SIG-M5 treated with dmso at 0.1 percent for 504 hours (cell line): ENCODE measurements around the gene GALNS.
A peak's percentile ranks its signal among the peaks of the same experiment; 100 is the strongest.

Source experiments
- DNase-seq: peaks from one replicate; lab custom pipeline; 2025; ENCODE audit not compliant: unreplicated experiment; lab: John Stamatoyannopoulos, UW

GALNS gene

DNA sequence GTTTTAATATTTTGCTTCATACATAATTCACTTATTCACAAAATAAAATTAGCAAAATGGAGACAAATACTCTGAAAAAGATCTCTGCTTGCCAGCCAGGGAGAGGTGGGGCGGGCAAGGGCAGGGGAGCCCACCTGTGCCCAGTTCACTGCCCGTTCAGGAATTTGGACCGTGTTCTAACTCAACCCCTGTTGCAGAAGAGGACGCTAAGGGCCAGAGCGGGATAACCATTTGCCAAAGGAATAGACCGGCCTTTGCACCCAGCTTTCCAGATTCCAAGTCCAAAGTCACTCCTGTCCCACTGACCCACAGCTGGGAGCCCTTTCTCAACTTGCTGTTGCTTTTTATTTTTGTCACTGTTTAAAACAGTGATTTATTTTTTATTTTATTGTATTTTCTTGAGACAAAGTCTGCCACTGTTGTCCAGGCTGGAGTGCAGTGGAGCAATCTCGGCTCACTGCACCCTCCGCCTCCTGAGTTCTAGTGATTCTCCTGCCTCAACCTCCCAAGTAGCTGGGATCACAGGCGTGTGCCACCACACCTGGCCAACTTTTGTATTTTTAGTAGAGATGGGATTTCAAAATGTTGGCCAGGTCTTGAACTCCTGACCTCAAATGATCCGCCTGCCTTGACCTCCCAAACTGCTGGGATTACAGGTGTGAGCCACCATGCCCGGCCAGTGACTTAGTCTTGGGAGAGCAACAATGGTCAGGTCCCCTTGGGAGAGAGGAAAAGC is 69.0 kb downstream of the GALNS start:
- DNase-seq = no peak

DNA sequence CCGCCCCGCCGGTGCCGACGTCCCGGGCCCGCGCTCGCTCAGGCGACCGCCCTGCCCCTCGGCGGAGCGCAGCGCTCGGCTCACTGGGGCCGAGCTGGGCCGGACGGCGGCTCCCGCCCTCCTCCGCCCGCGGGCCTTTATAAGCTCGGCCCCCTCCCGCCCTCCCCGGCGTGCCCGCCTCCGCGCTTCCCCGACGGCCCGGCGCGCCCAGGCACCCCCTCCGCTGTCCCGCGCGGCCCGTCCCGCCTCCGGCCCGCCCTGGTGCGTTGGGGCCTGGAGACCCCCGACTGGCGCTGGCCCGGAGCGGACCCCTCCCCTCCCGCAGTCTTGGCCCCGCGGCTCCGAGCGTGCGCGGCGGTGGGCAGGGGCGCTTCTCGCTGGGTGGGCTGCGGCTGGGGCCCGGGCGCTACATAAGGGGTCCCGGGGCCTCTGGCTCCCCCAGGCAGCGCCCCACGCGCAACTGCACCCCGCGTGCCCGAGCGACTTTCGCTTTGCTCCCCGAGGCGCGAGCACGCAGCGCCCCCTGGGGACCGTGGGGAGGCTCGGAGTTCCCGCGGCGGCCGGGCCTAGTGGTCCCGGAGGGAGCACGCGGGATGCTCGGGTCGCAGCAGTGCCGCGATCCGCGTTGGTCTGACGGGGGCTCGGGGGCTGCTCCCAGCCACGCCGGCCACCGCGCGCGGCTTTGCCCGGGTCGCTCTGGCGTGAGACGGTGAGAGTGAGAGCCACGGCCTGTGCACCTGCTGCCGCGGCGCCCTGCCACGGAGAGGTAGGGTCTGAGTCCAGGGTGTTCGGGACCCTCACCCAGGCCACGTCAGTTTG is 71.4 kb downstream of the GALNS start, which contains the start of gene PIEZO1:
PIEZO1 (minus strand) TSS at position 115 of the 819 bp plus-strand sequence. CDS start 256 bp downstream, outside the sequence.
- no peak for DNase-seq

DNA sequence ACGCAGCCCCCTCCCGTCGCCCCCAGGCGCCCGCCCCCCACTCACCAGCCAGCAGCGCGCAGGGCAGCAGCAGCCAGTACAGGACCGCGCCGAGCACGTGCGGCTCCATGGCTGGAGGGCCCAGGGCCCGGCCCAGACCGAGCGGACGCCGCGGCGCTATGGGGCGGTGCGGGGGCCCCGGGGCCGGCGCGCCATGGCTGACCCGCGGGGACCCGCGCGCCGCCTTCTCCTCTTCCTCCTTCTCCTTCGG is 72.0 kb downstream of the GALNS start:
- no peak for DNase-seq

DNA sequence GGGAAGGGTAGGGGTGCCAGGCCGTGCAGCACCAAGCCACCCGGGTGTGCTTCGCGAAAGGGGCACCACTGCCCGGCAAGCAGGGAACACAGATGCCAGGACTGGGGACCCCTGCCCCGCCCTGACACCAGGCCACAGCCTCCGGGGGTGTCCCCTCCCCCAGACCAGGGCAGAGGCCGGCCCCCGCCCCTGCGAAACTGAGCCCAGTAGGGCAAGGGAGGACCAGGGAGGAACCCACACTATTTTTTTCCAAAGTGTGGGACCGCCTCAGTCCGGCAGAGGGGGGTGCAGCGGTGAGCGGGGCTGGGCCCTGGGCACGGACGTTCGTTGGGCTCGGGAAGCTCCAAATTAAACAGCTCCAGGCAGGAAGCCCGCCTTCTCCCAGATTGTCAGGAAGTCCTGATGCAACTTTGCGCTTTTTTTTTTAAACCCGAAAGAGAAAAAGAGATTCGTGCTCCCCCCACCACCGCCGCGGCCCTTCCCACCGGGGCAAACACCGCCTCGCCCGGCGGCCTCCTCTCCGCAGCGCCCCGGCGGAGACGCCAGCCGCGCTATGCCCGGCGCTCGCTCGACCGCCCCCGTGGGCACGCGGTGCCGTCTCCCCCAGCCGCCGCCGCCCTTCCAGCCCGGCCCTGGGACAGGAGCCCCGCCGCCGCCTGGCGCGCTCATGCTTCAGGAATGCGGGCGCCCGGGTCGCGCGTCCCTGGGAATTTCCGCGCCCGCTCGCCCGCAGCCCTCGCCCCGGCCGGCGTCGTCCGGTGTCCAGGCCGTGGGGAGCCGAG is 72.5 kb downstream of the GALNS start:
- DNase-seq = peak; percentile 58

DNA sequence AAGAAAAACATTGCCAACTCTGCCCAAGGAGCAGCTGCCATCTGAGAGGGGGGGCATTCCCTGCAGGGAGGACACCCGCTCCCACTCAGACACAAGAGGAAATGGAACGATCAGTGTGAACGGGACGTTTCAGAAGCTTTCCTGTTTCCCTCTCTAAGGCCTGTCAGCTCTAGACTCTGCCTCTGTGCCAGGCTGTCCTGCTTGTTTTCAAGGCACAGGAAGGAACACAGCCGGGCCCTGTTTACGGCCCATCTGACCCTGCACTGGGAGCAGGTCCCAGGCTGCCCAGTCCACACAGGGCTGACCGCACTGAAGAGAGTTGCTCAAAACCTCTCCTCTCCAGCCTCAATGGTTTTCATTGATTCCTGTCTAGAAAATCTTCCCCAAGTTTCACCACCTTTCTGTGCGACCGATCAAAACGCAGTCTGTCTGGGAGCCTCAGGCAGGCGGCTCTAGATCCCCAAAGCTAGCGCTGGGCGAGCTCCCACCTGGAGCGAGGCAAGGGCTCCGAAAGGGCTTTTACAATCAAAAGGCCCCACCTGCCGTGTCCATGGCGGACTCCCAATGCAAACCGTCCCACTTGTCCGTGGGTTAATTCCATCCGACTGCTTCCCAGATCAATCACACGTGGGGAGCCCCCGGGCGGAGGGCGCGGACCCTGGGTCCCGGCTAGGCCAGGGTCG is 73.2 kb downstream of the GALNS start:
- DNase-seq = no peak

DNA sequence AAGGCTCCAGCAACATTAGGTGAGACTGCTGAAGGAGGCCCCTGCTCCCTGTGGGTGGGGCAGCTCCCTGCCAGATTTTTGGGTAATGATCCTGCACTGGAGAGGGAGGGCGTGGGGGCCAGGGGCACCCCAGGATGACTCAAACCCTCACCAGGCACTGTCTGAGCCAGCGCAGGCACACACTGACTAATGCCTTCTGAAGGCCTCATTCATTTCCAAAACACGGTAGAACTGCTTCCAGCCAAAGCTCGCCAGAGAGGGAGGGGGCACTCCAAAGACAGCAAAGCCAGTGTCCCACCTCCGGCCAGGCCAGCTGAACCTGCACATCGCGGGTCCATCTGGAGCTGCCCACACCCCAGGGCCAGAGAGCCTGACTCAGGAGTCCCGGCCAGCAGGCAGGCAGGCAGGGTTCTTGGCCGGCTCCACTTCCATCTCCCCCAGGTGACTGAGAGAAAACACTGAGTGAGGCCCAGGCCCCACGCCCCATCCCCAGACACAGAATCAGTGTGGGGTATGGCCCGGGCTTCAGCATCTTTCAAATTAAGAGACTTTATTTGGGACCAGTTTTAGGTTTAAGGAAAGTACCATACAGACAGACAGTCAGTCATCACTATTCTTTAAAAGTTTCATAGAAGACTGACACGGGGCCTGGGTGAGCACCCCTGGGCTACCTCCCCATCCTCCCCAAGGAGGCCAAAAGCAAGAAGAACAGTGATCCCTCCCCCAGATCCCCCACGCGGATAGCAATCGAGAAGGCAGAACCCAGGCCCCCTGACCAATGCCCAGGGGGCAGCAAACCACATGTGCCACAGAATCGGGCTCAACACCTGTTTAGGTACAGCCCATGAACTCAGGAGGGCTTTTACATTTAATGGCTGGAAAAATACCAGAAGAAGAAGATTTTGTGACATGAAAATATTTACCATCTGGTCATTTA is 74.0 kb downstream of the GALNS start:
- peak; percentile 39 for DNase-seq

DNA sequence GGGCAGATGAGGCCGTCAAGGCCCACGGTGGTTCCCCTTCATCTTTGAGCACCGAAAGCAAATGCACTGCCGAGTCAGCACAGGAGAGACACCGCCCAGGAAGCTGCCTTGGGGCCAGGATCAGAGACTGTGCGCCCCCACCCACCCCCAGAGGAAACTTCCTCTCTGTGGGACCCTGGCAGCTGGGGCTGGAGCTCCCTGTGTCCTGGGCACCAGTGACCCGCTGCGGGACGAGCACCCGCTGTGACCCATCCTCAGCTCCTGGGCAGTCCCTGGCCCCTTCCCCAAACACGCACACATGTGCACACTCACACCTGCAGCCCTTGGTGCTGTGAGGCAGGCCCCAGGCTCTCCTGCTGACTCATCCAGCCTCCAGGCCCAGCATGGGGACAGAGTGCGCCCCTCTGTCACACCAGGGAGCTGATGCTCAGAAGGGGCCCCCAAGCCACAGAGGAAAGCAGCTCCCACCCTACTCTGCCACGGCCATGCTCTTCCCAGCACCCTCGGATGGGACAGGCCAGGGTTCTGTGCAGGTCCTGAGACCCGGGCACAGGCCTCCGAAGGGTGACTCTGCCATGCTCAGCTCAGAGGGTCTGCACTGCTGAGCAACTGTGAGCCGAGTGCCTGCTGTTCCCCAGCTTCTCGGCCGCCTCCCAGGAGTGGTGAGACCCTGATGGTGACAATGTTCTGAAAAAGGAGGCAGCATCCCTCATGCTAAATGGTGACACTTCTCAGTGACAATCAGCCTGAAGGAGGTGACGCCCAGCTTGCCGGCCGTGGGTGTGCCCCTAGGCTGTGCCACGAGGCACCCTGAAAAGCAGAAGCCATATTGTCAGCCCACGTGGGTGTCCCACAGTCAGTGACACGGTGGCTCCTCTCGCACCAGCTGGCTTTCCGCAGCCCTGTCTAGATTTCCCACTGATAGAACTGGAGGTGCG is 75.3 kb downstream of the GALNS start:
- peak; percentile 65 for DNase-seq

DNA sequence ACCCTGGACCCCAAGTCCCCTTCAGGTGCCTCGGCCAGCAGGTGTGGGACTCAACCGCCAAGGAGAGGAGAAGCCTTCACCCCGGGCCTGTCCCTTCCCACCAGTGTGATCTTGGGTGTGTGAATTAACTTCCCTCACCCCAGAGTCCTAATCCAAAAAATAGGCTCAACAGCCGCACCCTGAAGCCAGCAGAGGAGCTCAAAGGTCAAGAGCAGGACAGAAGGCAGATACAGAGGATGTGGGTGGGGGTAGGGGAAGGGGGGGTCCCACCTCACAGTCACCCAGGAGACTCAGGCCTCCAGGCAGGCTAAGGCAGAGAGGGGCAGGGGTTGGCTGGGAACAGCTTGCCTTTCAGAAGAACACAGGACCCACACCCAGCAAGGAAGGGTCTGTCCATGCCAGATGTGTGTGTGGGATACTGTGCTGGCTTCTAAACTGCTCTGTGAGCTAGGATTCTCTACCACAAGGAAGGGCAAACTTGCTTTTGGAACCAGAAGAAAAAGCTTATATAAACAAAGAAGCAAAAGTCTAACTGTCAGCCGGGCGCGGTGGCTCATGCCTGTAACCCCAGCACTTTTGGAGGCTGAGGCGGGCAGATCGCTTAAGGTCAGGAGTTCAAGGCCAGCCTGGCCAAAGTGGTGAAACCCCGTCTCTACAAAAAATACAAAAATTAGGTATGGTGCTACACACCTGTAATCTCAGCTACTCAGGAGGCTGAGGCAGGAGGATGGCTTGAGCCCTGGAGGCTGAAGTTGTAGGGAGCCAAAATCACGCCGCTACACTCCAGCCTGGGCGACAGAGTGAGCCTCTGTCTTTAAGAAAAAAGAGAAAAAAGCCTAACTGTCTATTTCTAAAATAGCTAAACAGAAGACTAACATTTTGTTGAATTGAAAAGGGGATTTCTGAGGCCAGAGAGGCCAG is 76.3 kb downstream of the GALNS start:
- no peak for DNase-seq

DNA sequence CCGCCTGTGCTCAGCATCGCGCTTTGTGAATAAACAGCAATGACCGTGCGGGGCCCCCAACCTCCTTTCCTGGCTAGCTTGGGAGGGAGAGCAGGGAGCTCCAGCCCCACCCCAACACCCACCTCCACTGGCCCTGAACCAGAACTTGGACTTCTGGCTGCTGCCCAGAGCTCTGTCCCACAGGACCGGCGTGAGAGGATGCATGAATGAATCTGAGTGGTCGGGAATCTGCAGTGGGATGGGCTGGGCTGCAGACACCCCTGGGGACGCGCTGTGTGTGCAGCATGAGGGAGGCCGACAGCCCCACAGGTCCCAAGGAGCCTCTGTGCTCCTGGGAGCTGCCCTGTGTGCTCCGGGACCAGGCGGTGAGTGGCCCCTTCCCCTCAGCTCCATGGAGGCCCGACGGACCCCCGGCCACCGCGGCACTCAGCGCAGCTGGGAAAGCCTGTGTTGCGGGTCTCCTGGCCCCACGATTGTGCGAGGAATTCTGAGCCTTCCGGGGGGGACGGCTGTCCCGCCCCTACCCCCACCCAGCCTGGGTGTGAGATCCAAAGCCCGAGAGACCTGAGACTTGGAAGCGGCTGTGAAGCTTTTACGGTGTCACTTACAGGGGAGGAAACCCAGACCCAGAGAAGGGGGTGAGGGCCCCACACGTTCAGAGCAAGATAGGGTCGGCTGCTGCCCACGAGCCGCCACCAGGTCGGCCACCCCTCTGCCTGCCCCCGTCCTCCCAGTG is 77.2 kb downstream of the GALNS start:
- no peak for DNase-seq

DNA sequence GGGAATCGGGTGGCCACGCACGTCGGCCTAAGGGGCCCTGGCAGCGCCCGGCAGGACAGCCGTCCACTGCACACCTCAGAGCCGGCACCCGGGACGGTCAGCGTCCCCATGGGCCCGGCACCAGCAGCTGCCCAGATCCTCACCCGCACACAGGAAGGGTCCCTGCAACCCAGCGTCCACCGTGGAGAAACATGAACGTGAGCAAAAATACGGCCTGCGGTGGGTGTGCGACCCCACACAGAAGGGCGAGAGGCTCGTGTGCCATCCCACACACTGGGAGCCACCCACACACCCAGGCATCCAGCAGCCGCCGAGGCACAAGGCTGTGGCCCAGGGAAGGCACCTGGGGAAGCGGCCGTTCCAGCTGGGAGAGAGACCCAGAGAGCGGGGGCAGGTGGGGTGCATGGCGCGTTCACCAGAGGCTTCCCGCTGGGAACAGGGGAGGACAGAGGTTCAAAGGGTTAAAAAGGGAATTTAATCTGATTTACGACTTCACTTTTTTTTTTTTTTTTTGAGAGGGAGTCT is 78.1 kb downstream of the GALNS start:
- no peak for DNase-seq

DNA sequence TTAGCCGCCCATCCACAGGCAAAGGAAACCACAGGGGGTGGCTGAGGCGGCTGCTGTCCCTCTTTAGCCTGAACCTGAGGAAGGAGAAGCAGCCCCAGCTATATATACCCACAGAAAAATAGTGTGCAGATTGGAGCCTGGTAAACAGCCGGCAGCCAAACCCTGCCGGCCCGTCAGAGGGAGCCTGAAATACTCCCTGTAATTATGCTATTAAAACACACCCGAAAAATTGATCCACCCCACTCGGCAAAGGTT is 78.5 kb downstream of the GALNS start:
- DNase-seq = no peak

DNA sequence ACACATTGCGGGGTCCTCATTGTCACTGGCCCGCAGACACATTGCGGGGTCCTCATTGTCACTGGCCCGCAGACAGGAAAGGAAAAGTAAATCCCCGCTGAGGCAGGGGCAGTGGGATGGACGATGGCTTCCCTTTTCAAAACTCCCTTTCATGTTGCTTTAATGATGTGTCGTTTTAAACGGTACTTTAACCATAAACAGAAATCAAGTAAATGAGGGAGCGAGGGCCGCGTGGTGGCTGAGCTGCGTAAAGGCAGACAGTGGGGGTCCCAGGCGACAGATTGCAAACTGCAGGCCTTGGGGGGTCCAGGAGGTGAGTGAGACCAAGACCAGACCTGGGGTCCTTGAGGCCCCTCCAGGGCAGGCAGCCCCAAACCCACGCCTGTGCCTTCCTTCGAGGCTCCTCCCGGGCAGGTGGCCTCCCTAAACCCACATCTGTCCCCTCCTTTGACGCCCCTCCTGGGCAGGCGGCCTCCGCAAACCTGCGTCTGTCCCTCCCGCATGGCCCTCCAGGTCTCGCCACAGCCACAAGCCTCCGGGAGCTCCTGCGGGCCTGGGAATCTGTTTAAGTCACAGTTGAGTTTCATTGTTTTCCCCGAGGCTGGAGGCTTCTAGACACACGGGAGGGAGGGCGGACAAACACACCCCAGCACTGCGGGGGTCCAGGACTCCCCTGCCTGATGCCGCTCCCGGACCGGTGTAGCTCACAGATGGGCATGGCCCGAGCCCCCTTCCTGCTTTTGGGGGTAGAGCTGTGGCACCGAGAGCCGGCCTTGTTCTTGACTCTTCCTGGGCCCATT is 79.1 kb downstream of the GALNS start:
- DNase-seq = no peak

DNA sequence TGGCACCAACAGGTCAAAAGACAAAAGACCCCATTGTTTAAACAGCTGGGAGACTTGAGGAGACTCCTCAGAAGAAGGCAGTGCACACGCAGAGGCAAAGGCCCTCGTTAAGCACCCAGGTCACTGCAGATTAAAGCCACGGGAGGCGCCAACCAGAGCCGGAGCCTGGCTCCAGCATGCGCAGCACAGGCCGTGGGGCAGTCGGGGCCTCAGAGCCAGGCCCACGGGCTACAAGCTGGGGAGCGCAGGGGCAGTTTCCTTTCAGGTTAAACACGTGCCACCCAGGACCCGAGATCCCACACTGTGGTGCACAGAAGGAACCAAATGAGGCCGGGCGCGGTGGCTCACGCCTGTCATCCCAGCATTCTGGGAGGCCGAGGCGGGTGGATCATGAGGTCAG is 80.9 kb downstream of the GALNS start:
- DNase-seq = no peak

DNA sequence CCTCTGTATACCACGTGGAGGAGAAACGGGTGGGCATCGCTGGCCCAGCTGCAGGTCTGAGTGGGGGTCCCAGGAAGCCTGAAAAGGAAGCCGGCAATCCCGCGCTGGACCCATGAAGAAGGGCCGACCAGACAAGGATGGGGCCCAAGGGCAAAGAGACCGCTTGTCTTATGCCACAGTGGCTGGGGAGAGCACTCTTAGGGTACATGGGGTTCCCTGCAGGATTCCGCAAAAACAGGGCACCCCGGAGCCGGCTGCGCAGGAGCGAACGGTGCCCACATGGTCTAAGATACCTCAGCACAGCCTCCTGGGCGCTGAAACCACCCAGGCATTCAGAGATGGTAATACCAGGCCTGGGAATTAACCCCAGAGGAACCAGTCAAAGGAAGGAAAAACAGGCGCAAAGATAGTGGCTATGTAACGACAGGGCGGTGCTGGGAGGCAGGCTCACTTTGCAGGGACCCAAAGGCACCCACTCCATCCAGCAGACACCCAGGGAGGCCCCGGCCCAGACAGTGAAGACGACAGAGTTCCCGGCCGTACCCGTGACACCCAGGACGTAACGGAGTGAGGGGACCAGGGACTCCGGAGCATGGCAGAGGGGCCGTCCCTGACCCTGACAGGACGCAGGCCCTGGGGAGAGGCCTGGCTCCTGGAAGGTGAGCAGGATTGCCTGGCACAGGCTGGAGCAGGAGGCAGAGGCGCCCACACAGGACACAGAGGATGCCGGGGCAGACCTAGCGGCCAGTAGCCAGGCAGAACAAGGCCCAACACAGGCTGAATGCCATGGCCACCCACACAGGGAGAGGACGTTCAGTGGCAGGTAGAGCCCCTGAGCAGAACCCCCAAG is 82.0 kb downstream of the GALNS start:
- no peak for DNase-seq

DNA sequence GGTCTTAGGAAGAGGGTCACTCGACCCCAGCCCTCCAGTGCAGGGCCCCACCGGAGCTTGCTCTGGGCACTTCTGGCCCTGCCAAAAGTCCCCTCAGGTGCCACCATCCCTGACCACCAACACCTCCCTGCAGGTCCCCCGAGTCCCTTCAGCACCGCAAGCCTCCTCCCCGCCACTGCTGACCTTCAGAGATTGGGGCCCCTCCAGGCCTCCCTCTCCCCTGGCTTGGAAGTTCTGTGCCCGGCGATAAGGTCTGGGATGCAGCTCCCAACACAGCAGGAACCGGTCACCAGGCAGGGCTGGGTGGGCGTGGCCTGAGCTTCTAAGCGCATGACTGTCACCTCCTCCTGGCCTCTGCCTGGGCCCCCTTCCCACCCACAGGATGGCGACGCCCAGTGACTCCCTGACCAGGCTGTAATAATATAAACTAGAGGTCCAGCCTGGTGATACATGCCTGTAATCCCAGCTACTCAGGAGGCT is 82.9 kb downstream of the GALNS start:
- no peak for DNase-seq
